Measurements from ENCODE around the gene KRTAP5-11. TPM values are rescaled to one million over a fixed set of nuclear protein-coding genes. Genes with fewer than 3 reads are reported as not detected.
"Not testable (repeated sequence)": the region's sequence is repeated elsewhere in the genome, so short reads cannot be mapped to it uniquely, and the experiment has no call there.

Gene KRTAP5-11
- total RNA-seq, 1 experiment from 2014 or later: not detected

- DNase-seq (ENCODE audit: extremely low read depth, low read depth): not testable (repeated sequence)
Observed at GRCh38 chr11:71582969-71583368, 294 bp upstream of the KRTAP5-11 start.

GRCh38 chr11:71581826-71582225 lies 849 bp downstream of the KRTAP5-11 start:
- DNase-seq (ENCODE audit: extremely low read depth, low read depth): no peak

- peak; percentile 39 for DNase-seq (ENCODE audit: extremely low read depth, low read depth)
Observed at GRCh38 chr11:71580057-71581003, 2.3 kb downstream of the KRTAP5-11 start.

GRCh38 chr11:71579513-71579912 lies 3.2 kb downstream of the KRTAP5-11 start:
- not testable (repeated sequence) for DNase-seq (ENCODE audit: extremely low read depth, low read depth)

- no peak for DNase-seq (ENCODE audit: extremely low read depth, low read depth)
Observed at GRCh38 chr11:71577469-71578004, 5.1 kb downstream of the KRTAP5-11 start.

- DNase-seq (ENCODE audit: extremely low read depth, low read depth): not testable (repeated sequence)
Observed at GRCh38 chr11:71576688-71577465, 5.8 kb downstream of the KRTAP5-11 start.

GRCh38 chr11:71575723-71576424 lies 6.8 kb downstream of the KRTAP5-11 start:
- no peak for DNase-seq (ENCODE audit: extremely low read depth, low read depth)

- DNase-seq (ENCODE audit: extremely low read depth, low read depth): no peak
Observed at GRCh38 chr11:71574418-71574817, 8.3 kb downstream of the KRTAP5-11 start.

- peak; percentile 16 for DNase-seq (ENCODE audit: extremely low read depth, low read depth)
Observed at GRCh38 chr11:71572811-71573210, 9.9 kb downstream of the KRTAP5-11 start.

- DNase-seq (ENCODE audit: extremely low read depth, low read depth): not testable (repeated sequence)
Observed at GRCh38 chr11:71571101-71571850, 11.4 kb downstream of the KRTAP5-11 start.

GRCh38 chr11:71568704-71569349 lies 13.8 kb downstream of the KRTAP5-11 start:
- no peak for DNase-seq (ENCODE audit: extremely low read depth, low read depth)

GRCh38 chr11:71567633-71568032 lies 15.0 kb downstream of the KRTAP5-11 start:
- not testable (repeated sequence) for DNase-seq (ENCODE audit: extremely low read depth, low read depth)

- DNase-seq (ENCODE audit: extremely low read depth, low read depth): not testable (repeated sequence)
Observed at GRCh38 chr11:71566626-71567599, 15.8 kb downstream of the KRTAP5-11 start.

- no peak for DNase-seq (ENCODE audit: extremely low read depth, low read depth)
Observed at GRCh38 chr11:71566081-71566620, 16.5 kb downstream of the KRTAP5-11 start.

GRCh38 chr11:71565263-71565662 lies 17.4 kb downstream of the KRTAP5-11 start, which contains the start of gene KRTAP5-10:
TSS of gene KRTAP5-10 (plus strand) at chr11:71565563. CDS start at chr11:71565588, 25 bp downstream.
- no peak for DNase-seq (ENCODE audit: extremely low read depth, low read depth)

- no peak for DNase-seq (ENCODE audit: extremely low read depth, low read depth)
Observed at GRCh38 chr11:71564430-71564829, 18.2 kb downstream of the KRTAP5-11 start.

GRCh38 chr11:71563406-71563805 lies 19.3 kb downstream of the KRTAP5-11 start:
- peak; percentile 36 for DNase-seq (ENCODE audit: extremely low read depth, low read depth)

- DNase-seq (ENCODE audit: extremely low read depth, low read depth): no peak
Observed at GRCh38 chr11:71562120-71562519, 20.6 kb downstream of the KRTAP5-11 start.

Measured in NCI-H460 (cell line).